ENCODE data around the gene ATP8A2. TPM values are rescaled to one million over a fixed set of nuclear protein-coding genes. Genes with fewer than 3 reads are reported as not detected.
"Not testable (repeated sequence)": the region's sequence is repeated elsewhere in the genome, so short reads cannot be mapped to it uniquely, and the experiment has no call there.

The ATP8A2 gene
- total and polyA plus RNA-seq, 11 donors = 0.01 to 0.29 (median 0.05) TPM; not detected in 2

- DNase-seq (no peak), ATAC-seq (no peak)
- no peak for TF ChIP-seq POLR2A (IDR thresholded peaks at IDR 0.05)
- no peak for TF ChIP-seq CTCF (IDR thresholded peaks at IDR 0.05)
- intact Hi-C loops (cut with DNase I) = loop anchor here in 2 of 10 donors (2.0 to 10.0 kb wide), 2 partner anchors 233 to 495 kb away; no protein-coding TSS in a partner anchor
- peaks cover 0 to 12% (median 0%) of the 10 kb centered on the region in 9 donors for H3K27me3 ChIP-seq
- no peak overlapping the region for H3K4me3 ChIP-seq
- H3K4me1 ChIP-seq = no peaks in the 10 kb centered on the region
- no peaks in the 10 kb centered on the region for H3K36me3 ChIP-seq
- no peak overlapping the region for H3K27ac ChIP-seq
- H3K9me3 ChIP-seq = no peaks in the 10 kb centered on the region
- WGBS, 4 donors = 92 to 97% (median 94%) methylated on average over 3 of the region's 3 CpGs
Measured at GRCh38 chr13:26067601-26068000, 695.8 kb downstream of the ATP8A2 start.

- WGBS, 4 donors = 94 to 100% (median 98%) methylated on average over 2 of the region's 2 CpGs
- not testable (repeated sequence) for ATAC-seq, DNase-seq
Measured at GRCh38 chr13:26068372-26068771, 696.6 kb downstream of the ATP8A2 start.

GRCh38 chr13:26069642-26070041, 697.9 kb downstream of the ATP8A2 start:
- H3K36me3 ChIP-seq, H3K4me3 ChIP-seq, ATAC-seq, H3K27ac ChIP-seq, H3K9me3 ChIP-seq, H3K4me1 ChIP-seq, DNase-seq: not testable (repeated sequence)
- intact Hi-C loops (cut with DNase I) = loop anchor here in 3 of 10 donors (2.0 to 10.0 kb wide), 4 partner anchors 235 to 1067 kb away; no protein-coding TSS in a partner anchor
- peaks cover 0 to 16% (median 4%) of the 10 kb centered on the region in 9 donors for H3K27me3 ChIP-seq
- WGBS, 4 donors = 45 to 70% (median 53%) methylated on average over 8 of the region's 8 CpGs

More at GRCh38 chr13:26068372-26068771, 696.6 kb downstream of the ATP8A2 start:
- H3K4me1 ChIP-seq, H3K9me3 ChIP-seq, H3K4me3 ChIP-seq, H3K36me3 ChIP-seq, H3K27ac ChIP-seq: not testable (repeated sequence)
- peaks cover 0 to 12% (median 0%) of the 10 kb centered on the region in 9 donors for H3K27me3 ChIP-seq
- intact Hi-C loops (cut with DNase I) = loop anchor here in 1 of 10 donors (10.0 kb wide), 1 partner anchor 234 kb away; no protein-coding TSS in a partner anchor

GRCh38 chr13:26071691-26072090, 699.9 kb downstream of the ATP8A2 start:
- Histone ChIP-seq H3K27ac (no peak overlapping the region), H3K4me1 (no peaks in the 10 kb centered on the region), H3K4me3 (no peak overlapping the region), H3K27me3 (peaks cover 0 to 22% (median 5%) of the 10 kb centered on the region in 9 donors), H3K36me3 (no peaks in the 10 kb centered on the region), H3K9me3 (no peaks in the 10 kb centered on the region)
- no peak for ATAC-seq
- TF ChIP-seq POLR2A (IDR thresholded peaks at IDR 0.05) (no peak), CTCF (IDR thresholded peaks at IDR 0.05) (no peak)
- no peak for DNase-seq
- intact Hi-C loops (cut with DNase I) = loop anchor here in 2 of 10 donors (2.0 to 5.0 kb wide), 3 partner anchors 495 to 1069 kb away; no protein-coding TSS in a partner anchor
- 74 to 86% (median 79%) methylated on average over 2 of the region's 2 CpGs for WGBS, 4 donors

- not testable (repeated sequence) for H3K27ac ChIP-seq, H3K9me3 ChIP-seq, H3K36me3 ChIP-seq, DNase-seq, H3K4me3 ChIP-seq, H3K4me1 ChIP-seq
- intact Hi-C loops (cut with DNase I) = loop anchor here in 1 of 10 donors (5.0 kb wide), 1 partner anchor 1070 kb away; no protein-coding TSS in a partner anchor
- peak in 4 of 12 donors; percentile 9 to 20 (median 12) for TF ChIP-seq CTCF (IDR thresholded peaks at IDR 0.05)
- ATAC-seq = peak in 3 of 4 donors; percentile 64 to 77 (median 72)
- 9 to 19% (median 10%) methylated on average over 5 of the region's 7 CpGs for WGBS, 4 donors
- peaks cover 0 to 22% (median 5%) of the 10 kb centered on the region in 9 donors for H3K27me3 ChIP-seq
Measured at GRCh38 chr13:26072335-26072734, 700.6 kb downstream of the ATP8A2 start.

Data from heart left ventricle (tissue), 16 donors.